IMR-90 (cell line): ENCODE data around the gene TRPV4.

Experiments used
- CEBPB ChIP-seq: IDR thresholded peaks from 2 replicates; pipeline ENCODE4 v1.6.1; 2012; ENCODE audit warnings: low read depth, low read length, improper control_type of control experiment
- ELK1 ChIP-seq: fragments of 150-350 bp; IDR thresholded peaks from 2 replicates; pipeline ENCODE4 v1.6.1; 2016; ENCODE audit warnings: low read depth, mild to moderate bottlenecking, low read length, moderate library complexity, borderline replicate concordance
- FOS ChIP-seq: fragments of 150-350 bp; IDR thresholded peaks from 2 replicates; pipeline ENCODE4 v1.6.1; 2016; ENCODE audit warnings: low read depth, low read length
- MAFK ChIP-seq: IDR thresholded peaks from 2 replicates; pipeline ENCODE4 v1.6.1; 2012; ENCODE audit warnings: low read depth, low read length, improper control_type of control experiment
- POLR2A ChIP-seq: IDR thresholded peaks from 2 replicates; pipeline ENCODE4 v1.6.1; 2012; ENCODE audit warnings: mild to moderate bottlenecking, low read depth, low read length
- RAD21 ChIP-seq: IDR thresholded peaks from 2 replicates; pipeline ENCODE4 v1.6.1; 2012; ENCODE audit warnings: low read length, improper control_type of control experiment
- RFX5 ChIP-seq: IDR thresholded peaks from 2 replicates; pipeline ENCODE4 v1.8.0; 2012; ENCODE audit warnings: low read depth, mild to moderate bottlenecking, low read length, moderate library complexity
- SMC3 ChIP-seq: fragments of 150-350 bp; IDR thresholded peaks from 2 replicates; pipeline ENCODE4 v1.6.1; 2016; ENCODE audit warnings: low read depth, mild to moderate bottlenecking, antibody characterized with exemption, low read length, moderate library complexity
- TF ChIP-seq, protein P1 (sequence below): conservative IDR thresholded peaks from 2 replicates; pipeline ENCODE4 v1.5.1; 2012; ENCODE audit warnings: mild to moderate bottlenecking, low read depth, low read length, improper control_type of control experiment
- TF ChIP-seq, protein P2 (sequence below): fragments of 150-350 bp; IDR thresholded peaks from 2 replicates; pipeline ENCODE4 v1.6.1; 2017; ENCODE audit warnings: mild to moderate bottlenecking, antibody characterized with exemption, low read length, low read depth

DNA sequence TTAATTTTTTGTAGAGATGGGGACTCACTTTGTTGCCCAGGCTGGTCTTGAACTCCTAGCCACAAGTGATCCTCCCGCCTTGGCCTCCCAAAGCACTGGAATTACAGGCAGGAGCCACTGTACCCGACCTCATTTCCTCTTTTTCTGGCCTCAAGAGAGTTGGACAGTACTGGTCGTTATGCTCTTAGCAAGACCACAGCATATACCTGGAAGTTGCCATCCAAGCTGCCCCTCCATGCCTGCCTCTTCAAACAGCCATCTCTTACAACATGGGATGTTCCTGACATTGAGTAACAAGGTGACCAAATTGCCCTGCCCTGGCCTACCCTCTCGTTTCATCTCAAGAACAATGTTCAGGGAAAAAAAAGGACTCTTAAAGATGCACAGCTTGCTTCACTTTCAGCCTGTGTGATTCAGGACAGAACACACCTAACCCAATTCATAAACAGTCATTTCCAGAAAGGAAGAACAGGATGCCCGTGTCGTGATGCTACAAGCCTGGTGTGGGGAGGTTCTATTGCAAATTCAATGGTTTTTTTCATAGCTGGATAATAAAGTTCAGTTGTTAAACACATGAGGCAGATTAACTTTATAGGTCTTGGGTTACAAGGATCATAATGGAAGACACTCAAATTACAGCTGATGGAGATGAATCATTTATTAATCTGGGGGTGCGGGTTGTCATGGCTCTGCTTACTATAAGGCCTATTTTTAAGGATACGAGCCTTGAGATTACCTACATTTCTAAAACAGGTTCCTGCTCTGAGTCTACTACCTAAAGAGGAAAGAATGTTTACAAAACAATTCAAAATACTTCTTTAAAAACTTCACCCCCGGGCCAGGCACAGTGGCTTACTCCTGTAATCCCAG is 35.2 kb upstream of the TRPV4 start:
- TF ChIP-seq, protein P1, sequence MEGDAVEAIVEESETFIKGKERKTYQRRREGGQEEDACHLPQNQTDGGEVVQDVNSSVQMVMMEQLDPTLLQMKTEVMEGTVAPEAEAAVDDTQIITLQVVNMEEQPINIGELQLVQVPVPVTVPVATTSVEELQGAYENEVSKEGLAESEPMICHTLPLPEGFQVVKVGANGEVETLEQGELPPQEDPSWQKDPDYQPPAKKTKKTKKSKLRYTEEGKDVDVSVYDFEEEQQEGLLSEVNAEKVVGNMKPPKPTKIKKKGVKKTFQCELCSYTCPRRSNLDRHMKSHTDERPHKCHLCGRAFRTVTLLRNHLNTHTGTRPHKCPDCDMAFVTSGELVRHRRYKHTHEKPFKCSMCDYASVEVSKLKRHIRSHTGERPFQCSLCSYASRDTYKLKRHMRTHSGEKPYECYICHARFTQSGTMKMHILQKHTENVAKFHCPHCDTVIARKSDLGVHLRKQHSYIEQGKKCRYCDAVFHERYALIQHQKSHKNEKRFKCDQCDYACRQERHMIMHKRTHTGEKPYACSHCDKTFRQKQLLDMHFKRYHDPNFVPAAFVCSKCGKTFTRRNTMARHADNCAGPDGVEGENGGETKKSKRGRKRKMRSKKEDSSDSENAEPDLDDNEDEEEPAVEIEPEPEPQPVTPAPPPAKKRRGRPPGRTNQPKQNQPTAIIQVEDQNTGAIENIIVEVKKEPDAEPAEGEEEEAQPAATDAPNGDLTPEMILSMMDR: no peak
- TF ChIP-seq SMC3: no peak
- TF ChIP-seq ELK1: no peak
- TF ChIP-seq RAD21: no peak
- TF ChIP-seq RFX5: no peak
- TF ChIP-seq, protein P2, sequence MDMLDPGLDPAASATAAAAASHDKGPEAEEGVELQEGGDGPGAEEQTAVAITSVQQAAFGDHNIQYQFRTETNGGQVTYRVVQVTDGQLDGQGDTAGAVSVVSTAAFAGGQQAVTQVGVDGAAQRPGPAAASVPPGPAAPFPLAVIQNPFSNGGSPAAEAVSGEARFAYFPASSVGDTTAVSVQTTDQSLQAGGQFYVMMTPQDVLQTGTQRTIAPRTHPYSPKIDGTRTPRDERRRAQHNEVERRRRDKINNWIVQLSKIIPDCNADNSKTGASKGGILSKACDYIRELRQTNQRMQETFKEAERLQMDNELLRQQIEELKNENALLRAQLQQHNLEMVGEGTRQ: no peak
- TF ChIP-seq POLR2A: no peak
- TF ChIP-seq CEBPB: no peak
- TF ChIP-seq MAFK: no peak
- no peak for TF ChIP-seq FOS
